ENCODE measurements around the gene RBM45. TPM values are rescaled to one million over a fixed set of nuclear protein-coding genes. Genes with fewer than 3 reads are reported as not detected.
A peak's percentile ranks its signal among the peaks of the same experiment; 100 is the strongest.

Gene RBM45, protein sequence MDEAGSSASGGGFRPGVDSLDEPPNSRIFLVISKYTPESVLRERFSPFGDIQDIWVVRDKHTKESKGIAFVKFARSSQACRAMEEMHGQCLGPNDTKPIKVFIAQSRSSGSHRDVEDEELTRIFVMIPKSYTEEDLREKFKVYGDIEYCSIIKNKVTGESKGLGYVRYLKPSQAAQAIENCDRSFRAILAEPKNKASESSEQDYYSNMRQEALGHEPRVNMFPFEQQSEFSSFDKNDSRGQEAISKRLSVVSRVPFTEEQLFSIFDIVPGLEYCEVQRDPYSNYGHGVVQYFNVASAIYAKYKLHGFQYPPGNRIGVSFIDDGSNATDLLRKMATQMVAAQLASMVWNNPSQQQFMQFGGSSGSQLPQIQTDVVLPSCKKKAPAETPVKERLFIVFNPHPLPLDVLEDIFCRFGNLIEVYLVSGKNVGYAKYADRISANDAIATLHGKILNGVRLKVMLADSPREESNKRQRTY
- polyA plus RNA-seq, result 30.3 and 30.8 TPM in 2 replicates
- polyA minus RNA-seq, result 20.7 and 24.9 TPM in 2 replicates

DNA sequence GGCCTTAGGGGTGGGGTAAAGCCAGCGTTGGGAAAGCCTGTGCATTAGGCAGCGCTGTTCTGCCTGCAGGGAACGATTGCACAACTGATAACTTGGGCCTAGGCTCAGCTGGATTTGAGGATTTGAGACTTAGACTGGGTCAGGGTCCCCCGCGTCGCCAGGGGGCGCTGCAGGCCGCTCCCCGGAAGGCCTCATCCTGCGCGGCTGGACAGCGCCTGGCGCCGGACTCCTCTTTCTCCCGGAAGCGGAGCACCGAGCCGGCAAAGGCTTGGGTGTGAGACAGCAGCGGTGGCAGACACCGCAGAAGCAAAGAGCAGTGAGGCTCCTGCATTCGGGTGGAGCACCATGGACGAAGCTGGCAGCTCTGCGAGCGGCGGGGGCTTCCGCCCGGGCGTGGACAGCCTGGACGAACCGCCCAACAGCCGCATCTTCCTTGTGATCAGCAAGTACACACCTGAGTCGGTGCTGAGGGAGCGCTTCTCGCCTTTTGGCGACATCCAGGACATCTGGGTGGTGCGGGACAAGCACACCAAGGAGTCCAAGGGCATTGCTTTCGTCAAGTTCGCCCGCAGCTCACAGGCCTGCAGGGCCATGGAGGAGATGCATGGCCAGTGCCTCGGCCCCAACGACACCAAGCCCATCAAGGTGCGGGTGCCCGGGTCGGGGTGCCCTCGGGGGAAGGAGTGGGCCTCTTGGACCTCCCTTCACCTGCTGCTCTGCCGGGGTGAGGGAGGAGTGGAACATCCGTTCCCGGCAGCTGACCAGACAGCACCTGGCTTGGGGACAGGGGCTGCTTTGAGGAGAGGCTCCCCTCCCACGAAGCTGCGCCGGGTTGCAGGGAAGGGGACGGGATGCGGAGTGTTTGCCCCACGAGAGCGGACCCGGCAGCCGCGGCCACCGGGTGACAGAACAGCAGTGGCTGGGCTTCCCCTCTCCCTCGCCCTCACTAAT lies at the start of gene RBM45:
TSS of gene RBM45 (plus strand) at position 236 of the 951 bp plus-strand sequence. CDS start at position 346, 110 bp downstream.
- Histone ChIP-seq H3F3A (ENCODE audit: insufficient read depth, low read length, poor library complexity, severe bottlenecking) (no peaks in the 10 kb centered on the region), H3K9me2 (ENCODE audit: insufficient read depth, low read length) (no peaks in the 10 kb centered on the region), H3K36me3 (ENCODE audit: insufficient read depth, low read length) (no peaks in the 10 kb centered on the region), H3K4me3 (ENCODE audit: low read length) (peak within 1 kb of the TSS; percentile 84), H3K27ac (ENCODE audit: low read length) (peak within 1 kb of the TSS; percentile 74), H2AFZ (ENCODE audit: low read depth, low read length) (peak within 1 kb of the TSS; percentile 97), H4K20me1 (ENCODE audit: insufficient read depth) (no peaks in the 10 kb centered on the region), H3K9ac (ENCODE audit: low read length) (peak within 1 kb of the TSS; percentile 85), H3K27me3 (ENCODE audit: insufficient read depth, low read depth, low read length) (no peaks in the 10 kb centered on the region), H3K9me3 (ENCODE audit: low read length) (no peaks in the 10 kb centered on the region), H3K4me2 (ENCODE audit: low read length) (peak within 1 kb of the TSS; percentile 74), H3K79me2 (replicated peaks; ENCODE audit: insufficient read depth, low read length) (no peaks in the 10 kb centered on the region)
- TF ChIP-seq EZH2 (IDR thresholded peaks at IDR 0.05; ENCODE audit: borderline replicate concordance, insufficient read depth, low read length, poor library complexity, severe bottlenecking) (no peak), EP300 (conservative IDR thresholded peaks at IDR 0.05; ENCODE audit: poor library complexity, severe bottlenecking) (peak; percentile 40), SMC3 (conservative IDR thresholded peaks at IDR 0.05; ENCODE audit: poor library complexity) (peak; percentile 81), MXI1 (conservative IDR thresholded peaks at IDR 0.05; ENCODE audit: poor library complexity, severe bottlenecking) (peak; percentile 74), TAF1 (IDR thresholded peaks at IDR 0.05; ENCODE audit: low read depth) (peak; percentile 91), POLR2AphosphoS5 (IDR thresholded peaks at IDR 0.05) (peak; percentile 86), RAD21 (conservative IDR thresholded peaks at IDR 0.05) (peak; percentile 77)
- TF ChIP-seq, protein P1, sequence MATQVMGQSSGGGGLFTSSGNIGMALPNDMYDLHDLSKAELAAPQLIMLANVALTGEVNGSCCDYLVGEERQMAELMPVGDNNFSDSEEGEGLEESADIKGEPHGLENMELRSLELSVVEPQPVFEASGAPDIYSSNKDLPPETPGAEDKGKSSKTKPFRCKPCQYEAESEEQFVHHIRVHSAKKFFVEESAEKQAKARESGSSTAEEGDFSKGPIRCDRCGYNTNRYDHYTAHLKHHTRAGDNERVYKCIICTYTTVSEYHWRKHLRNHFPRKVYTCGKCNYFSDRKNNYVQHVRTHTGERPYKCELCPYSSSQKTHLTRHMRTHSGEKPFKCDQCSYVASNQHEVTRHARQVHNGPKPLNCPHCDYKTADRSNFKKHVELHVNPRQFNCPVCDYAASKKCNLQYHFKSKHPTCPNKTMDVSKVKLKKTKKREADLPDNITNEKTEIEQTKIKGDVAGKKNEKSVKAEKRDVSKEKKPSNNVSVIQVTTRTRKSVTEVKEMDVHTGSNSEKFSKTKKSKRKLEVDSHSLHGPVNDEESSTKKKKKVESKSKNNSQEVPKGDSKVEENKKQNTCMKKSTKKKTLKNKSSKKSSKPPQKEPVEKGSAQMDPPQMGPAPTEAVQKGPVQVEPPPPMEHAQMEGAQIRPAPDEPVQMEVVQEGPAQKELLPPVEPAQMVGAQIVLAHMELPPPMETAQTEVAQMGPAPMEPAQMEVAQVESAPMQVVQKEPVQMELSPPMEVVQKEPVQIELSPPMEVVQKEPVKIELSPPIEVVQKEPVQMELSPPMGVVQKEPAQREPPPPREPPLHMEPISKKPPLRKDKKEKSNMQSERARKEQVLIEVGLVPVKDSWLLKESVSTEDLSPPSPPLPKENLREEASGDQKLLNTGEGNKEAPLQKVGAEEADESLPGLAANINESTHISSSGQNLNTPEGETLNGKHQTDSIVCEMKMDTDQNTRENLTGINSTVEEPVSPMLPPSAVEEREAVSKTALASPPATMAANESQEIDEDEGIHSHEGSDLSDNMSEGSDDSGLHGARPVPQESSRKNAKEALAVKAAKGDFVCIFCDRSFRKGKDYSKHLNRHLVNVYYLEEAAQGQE (IDR thresholded peaks at IDR 0.05; ENCODE audit: borderline replicate concordance), result peak; percentile 86
- TF ChIP-seq, protein P2, sequence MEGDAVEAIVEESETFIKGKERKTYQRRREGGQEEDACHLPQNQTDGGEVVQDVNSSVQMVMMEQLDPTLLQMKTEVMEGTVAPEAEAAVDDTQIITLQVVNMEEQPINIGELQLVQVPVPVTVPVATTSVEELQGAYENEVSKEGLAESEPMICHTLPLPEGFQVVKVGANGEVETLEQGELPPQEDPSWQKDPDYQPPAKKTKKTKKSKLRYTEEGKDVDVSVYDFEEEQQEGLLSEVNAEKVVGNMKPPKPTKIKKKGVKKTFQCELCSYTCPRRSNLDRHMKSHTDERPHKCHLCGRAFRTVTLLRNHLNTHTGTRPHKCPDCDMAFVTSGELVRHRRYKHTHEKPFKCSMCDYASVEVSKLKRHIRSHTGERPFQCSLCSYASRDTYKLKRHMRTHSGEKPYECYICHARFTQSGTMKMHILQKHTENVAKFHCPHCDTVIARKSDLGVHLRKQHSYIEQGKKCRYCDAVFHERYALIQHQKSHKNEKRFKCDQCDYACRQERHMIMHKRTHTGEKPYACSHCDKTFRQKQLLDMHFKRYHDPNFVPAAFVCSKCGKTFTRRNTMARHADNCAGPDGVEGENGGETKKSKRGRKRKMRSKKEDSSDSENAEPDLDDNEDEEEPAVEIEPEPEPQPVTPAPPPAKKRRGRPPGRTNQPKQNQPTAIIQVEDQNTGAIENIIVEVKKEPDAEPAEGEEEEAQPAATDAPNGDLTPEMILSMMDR (IDR thresholded peaks at IDR 0.05; ENCODE audit: poor library complexity, severe bottlenecking), result peak; percentile 98

DNA sequence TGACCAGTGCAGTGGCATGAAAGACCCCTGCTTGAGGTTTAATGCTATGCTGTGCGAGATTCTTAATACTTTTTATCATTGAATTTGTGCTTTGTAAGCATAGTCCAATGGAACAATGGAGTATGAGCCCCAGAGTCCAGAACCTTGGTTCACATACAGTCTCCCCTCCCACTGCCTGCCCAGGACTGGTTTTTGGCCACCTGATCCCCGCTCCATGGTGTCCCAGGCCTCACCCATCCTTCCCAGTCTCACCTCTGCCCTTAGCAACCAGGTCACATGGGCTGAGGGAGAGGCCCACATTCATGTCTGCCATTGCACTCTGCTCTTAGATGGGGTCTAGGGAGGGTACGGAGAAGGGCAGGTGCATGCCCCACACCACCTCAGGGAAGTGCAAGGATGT lies 45.9 kb upstream of the RBM45 start:
- no peak overlapping the region for H3K4me3 ChIP-seq (ENCODE audit: low read length)
- no peak overlapping the region for H2AFZ ChIP-seq (ENCODE audit: low read depth, low read length)
- H3K27me3 ChIP-seq (ENCODE audit: insufficient read depth, low read depth, low read length), result no peaks in the 10 kb centered on the region
- no peak overlapping the region for H3K9ac ChIP-seq (ENCODE audit: low read length)
- H3K9me2 ChIP-seq (ENCODE audit: insufficient read depth, low read length), result no peaks in the 10 kb centered on the region
- no peaks in the 10 kb centered on the region for H4K20me1 ChIP-seq (ENCODE audit: insufficient read depth)
- no peak overlapping the region for H3K4me2 ChIP-seq (ENCODE audit: low read length)
- no peaks in the 10 kb centered on the region for H3K79me2 ChIP-seq (replicated peaks; ENCODE audit: insufficient read depth, low read length)
- TF ChIP-seq EP300 (conservative IDR thresholded peaks at IDR 0.05; ENCODE audit: poor library complexity, severe bottlenecking), result no peak
- TF ChIP-seq TAF1 (IDR thresholded peaks at IDR 0.05; ENCODE audit: low read depth), result no peak
- no peak for TF ChIP-seq POLR2AphosphoS5 (IDR thresholded peaks at IDR 0.05)
- no peak for TF ChIP-seq MXI1 (conservative IDR thresholded peaks at IDR 0.05; ENCODE audit: poor library complexity, severe bottlenecking)
- no peak for TF ChIP-seq EZH2 (IDR thresholded peaks at IDR 0.05; ENCODE audit: borderline replicate concordance, insufficient read depth, low read length, poor library complexity, severe bottlenecking)
- TF ChIP-seq, protein P2 (IDR thresholded peaks at IDR 0.05; ENCODE audit: poor library complexity, severe bottlenecking), result no peak
- TF ChIP-seq RAD21 (conservative IDR thresholded peaks at IDR 0.05), result no peak
- TF ChIP-seq, protein P1 (IDR thresholded peaks at IDR 0.05; ENCODE audit: borderline replicate concordance), result no peak
- no peak for TF ChIP-seq SMC3 (conservative IDR thresholded peaks at IDR 0.05; ENCODE audit: poor library complexity)
- no peaks in the 10 kb centered on the region for H3K9me3 ChIP-seq (ENCODE audit: low read length)
- H3K36me3 ChIP-seq (ENCODE audit: insufficient read depth, low read length), result no peaks in the 10 kb centered on the region
- H3K27ac ChIP-seq (ENCODE audit: low read length), result no peak overlapping the region
- no peaks in the 10 kb centered on the region for H3F3A ChIP-seq (ENCODE audit: insufficient read depth, low read length, poor library complexity, severe bottlenecking)
